PFSK-1 (cell line): Measurements from ENCODE around the gene SNAP25.

ENCODE experiments used
- POLR2AphosphoS5 ChIP-seq: IDR thresholded peaks from 2 replicates; pipeline ENCODE4 v1.6.1; 2012; ENCODE audit warnings: low read depth, mild to moderate bottlenecking, control low read depth, low read length, moderate library complexity
- REST ChIP-seq, 2 experiments: IDR thresholded peaks; 2 replicates each; pipeline versions ENCODE4 v1.6.1 to v1.8.0; 2011 to 2012; ENCODE audit warnings: low read depth in 2 of 2, low read length in 2 of 2, control low read depth in 1 of 2, inconsistent platforms in 1 of 2, mild to moderate bottlenecking in 1 of 2, moderate library complexity in 1 of 2; ENCODE audit not compliant: insufficient read depth in 1 of 2
- TAF1 ChIP-seq: IDR thresholded peaks from 2 replicates; pipeline ENCODE4 v1.6.1; 2012; ENCODE audit warnings: low read length, control low read depth, borderline replicate concordance; ENCODE audit not compliant: insufficient read depth

- TF ChIP-seq POLR2AphosphoS5 (no peak), REST (IDR thresholded peaks at IDR 0.05; ENCODE audit: insufficient read depth in 1 of 2, low read depth in 2 of 2, low read length in 2 of 2) (no peak), TAF1 (no peak)
Observed at GRCh38 chr20:10178727-10179313, 39.8 kb upstream of the SNAP25 start.
